Activated CD8-positive, alpha-beta memory T cell treated with anti-CD3 and anti-CD28 coated beads for 24 hours (primary cell): ENCODE data around the gene MBOAT2.
"Not testable (repeated sequence)": the region's sequence is repeated elsewhere in the genome, so short reads cannot be mapped to it uniquely, and the experiment has no call there.

ENCODE experiments used
- DNase-seq: peaks from one replicate; pipeline ENCODE4 v3.0.0-alpha.2; 2020

The MBOAT2 gene, protein sequence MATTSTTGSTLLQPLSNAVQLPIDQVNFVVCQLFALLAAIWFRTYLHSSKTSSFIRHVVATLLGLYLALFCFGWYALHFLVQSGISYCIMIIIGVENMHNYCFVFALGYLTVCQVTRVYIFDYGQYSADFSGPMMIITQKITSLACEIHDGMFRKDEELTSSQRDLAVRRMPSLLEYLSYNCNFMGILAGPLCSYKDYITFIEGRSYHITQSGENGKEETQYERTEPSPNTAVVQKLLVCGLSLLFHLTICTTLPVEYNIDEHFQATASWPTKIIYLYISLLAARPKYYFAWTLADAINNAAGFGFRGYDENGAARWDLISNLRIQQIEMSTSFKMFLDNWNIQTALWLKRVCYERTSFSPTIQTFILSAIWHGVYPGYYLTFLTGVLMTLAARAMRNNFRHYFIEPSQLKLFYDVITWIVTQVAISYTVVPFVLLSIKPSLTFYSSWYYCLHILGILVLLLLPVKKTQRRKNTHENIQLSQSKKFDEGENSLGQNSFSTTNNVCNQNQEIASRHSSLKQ

DNA sequence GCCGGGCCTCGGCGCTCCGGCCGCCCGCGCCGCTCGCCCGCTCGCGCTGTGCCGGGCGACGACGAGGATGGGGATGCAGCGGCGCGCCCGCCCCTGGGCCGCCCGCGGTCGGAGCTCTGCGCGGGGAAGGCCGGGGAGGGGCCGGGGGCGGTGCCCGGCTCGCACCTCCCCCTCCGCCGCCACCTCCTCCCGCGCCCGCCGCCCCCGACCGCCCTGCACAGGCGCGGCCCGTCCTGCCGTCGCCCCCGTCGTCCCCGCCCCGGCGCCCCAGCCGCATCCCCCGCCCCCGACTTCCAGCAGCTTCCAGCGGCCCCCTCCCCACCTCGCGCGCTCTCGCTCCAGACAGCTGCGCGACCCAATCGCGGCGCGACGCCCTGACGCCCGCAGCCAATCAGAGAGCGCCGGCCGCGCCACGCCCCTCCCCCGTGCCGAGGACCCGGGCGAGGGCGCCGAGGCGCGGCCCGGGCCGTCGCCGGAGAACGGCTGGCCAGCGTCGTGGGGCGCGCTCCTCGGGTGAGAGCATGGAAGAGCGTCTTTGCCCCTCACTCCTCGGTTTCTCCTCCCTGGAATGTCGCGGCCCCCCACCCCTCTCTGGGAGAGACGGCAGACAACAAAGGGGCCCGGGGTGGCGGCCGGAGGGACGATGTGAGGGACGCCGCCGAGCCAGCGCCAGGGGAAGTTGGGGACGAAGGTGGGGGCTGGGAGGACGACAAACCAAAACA lies at the start of gene MBOAT2:
Gene MBOAT2, minus strand, starts transcription at position 69 of the 722 bp plus-strand sequence. CDS start 70 bp downstream, outside the sequence.
- DNase-seq, result peak; percentile 87

DNA sequence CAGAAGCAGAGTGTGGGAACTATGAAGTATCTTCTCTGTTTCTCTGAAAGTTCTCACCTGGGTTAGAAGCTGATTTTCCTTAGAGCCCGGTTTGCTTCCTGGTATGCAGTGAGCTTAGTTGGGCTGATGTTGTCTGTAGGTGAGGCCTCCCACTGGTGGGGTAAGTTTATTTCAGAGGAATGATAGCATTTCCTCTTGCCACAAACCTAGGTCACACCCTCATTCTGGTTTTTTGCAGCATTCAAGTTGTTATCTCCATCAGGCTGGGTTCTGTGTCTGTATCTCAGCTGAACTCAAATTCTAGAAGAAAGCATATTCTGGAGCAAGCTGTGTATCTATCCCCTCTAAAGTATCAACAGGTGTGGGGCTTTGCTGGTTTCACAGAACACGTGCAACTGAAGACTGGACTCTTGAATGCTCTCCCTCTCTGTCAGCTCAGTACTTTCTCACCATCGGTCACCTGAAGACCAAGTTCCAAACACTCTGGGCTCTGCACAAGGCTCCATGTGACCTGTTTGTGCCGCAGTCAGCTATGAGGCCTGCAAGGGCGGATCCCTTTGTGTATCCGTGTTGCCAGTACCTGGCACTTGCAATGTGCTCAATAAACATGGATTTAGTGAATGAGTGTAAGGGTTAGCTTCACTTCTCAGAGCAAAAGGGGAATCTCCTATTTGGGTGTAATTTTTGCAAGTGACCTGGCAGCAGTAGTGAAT lies 49.5 kb upstream of the MBOAT2 start:
- no peak for DNase-seq

DNA sequence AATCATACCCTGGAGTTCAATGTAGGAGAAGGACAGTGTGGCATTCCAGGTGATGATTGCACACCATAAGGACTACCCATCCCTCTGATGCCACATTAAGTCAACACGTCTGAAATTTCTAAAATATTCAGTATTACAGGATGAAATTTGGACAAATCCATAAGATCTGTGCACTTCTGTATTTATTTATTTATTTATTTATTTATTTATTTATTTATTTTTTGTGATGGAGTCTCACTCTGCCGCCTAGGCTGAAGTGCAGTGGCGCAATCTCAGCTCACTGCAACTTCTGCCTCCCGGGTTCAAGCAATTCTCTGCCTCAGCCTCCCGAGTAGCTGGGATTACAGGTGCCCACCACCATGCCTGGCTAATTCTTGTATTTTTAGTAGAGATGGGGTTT lies 48.0 kb upstream of the MBOAT2 start:
- DNase-seq, result not testable (repeated sequence)

DNA sequence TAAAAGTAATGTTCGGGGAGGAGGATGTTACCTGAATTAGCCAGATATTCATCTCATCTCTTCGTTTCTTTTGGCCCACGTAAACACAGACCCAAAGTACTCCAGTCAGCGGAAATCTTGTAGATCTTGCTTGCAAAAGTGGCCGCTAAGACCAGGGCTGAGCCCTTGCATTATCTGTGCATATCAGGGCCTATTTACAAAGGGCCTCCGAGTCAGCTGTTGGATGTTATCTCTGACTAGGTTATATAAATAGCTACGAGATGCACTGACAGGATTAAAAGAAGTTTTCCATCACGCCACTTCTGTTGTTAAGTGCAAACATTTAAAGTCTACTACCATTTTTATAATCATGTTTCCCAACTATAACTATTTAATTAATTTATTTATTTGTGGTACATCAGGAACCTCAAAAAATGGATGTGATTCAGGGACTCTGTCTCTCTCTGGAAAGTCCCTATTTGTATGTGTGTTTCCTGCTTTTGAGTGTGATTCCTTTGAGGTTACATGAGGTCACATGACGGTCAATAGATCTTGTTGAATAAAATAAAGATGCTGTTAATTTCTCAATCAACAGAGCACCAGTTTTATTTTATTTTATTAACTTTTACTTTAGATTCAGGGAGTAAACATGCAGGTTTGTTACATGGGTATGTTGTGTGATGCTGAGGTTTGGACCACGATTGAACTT lies 46.8 kb upstream of the MBOAT2 start:
- no peak for DNase-seq

DNA sequence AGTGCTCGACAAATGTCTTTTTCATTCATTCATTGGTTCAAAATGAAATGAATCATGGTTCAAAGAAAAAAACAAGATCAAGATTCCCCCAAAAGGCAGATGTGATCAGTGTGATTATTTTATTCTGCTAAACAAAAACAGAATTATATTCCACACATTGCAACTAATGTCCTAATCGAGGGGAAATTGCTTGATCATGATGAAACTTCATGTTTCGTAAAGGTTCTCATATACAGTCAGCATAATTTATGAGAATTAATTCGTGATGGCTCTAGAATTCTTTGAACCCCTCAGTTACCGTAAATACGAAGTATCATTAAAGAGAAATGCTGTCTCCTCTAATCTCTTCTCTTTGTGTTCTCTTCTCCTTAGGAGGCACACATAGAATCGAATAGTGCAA lies 42.1 kb upstream of the MBOAT2 start:
- DNase-seq, result no peak

DNA sequence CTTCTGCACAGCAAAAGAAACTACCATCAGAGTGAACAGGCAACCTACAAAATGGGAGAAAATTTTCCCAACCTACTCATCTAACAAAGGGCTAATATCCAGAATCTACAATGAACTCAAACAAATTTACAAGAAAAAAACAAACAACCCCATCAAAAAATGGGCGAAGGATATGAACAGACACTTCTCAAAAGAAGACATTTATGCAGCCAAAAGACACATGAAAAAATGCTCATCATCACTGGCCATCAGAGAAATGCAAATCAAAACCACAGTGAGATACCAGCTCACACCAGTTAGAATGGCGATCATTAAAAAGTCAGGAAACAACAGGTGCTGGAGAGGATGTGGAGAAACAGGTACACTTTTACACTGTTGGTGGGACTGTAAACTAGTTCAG lies 40.0 kb upstream of the MBOAT2 start:
- not testable (repeated sequence) for DNase-seq

DNA sequence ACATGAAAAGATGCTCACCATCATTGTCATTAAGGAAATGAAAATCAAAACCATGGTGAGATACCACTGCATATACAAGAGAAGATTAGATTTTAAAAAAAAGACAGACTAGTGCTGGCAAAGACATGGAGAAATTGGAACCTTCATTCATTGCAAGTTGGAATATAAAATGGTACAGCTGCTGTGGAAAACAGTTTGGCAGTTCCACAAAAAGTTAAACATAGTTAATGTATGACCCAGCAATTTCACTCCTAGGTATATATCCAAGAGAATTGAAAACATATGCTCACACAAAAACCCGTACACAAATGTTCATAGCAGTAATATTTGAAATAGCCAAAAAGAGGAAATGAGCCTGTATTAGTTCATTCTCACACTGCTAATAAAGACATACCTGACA lies 33.7 kb upstream of the MBOAT2 start:
- no peak for DNase-seq

DNA sequence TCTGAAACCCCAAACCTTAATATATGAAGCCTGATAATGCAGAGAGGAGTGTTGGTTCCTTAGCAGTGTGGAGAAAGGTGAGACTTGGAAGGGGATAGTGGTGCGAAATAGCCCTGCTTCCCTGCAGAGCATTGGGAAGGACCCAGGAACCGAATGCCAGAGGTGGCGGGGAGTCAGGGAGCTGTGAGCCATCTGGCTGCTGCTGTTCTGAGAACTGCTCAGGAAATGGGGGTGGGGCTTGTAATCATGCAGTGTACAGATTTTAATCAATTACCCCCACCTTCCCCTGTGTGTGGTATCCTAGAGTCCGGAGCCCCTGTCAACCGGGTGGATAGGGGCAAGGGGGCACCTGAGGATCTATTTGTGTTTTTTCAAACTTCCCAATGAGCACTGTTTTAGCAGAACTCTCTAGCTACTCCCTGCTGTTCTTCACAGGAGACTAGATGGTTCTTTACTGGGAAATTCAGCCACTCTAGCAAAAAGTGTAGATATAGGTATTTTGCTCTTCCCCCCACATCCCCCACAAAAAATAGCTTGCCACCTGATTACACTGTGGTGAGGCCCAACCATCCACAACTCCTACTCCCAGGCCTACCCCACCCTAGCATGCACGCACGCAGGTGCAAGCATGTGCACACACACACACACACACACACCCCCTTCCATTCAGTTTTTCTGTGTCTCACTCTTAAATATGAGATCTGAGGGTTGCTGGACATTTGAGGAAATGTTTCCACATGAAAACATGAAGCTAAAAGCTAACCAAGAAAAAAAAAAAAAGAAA lies 30.1 kb upstream of the MBOAT2 start:
- DNase-seq, result no peak

DNA sequence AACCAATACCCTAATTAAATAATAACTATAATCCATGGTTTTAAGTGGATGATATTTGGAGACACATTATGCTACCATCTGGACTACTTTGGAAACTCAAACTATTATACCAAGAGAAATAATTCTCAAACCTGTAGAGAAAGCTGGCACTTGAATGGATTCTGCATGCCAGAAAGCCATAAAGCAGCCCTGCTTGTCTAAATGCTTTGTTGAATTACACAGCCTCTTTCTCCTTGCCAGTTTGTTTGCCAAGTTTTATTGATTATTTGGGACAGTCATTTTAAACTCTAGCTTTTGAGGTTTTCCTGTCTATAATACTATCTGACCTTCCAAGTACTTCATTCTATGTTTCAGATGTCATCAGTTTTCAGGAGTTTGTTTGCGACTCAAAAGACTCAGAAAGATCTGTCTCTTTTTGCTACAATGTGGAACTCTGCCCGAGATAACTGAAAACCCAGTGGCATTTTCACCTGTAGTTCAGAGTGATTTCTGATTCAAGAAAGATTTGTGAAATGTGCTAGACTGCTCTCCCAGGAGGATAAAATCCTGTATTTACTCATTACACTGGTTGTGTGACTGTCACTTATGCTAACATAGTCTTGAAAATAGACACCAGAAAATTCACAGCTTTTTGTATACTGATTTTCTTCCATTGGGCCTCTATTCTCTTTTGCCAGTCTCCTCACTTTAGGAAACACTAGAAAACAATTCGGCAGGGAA lies 29.2 kb upstream of the MBOAT2 start:
- no peak for DNase-seq

DNA sequence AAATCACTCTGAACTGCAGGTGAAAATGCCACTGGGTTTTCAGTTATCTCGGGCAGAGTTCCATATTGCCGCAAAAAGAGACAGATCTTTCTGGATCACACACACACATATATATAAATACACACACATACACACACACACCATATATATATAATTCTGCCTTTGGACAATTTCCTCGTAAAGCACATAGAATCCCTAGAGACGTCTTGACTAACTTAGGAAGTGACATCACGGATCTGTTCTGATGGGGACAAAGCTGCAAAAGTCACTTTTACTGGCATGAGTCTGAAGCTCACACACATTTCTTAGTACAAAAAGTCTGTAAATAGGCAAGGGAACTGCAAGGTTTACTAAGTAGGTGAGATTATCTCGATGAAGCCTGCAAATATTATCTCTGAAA lies 28.6 kb upstream of the MBOAT2 start:
- no peak for DNase-seq

DNA sequence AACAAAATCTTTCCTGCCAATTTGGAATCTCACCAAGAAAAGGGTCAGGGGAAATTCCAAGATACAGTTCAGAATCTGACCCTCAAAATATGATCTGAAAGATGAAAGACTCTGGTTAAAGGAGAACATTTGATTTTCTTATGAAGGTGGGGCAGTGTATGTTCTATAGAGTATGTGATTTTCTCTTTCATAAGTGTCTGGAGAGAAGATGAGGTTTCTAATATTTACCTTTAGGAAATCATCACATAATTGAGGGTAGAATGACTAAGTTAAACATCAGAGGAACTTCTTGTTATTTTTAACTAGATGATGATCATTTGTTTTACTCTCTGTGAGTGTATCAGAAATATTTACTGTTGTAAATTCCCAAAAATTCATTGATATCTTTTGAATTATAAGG lies 27.8 kb upstream of the MBOAT2 start:
- DNase-seq, result no peak

DNA sequence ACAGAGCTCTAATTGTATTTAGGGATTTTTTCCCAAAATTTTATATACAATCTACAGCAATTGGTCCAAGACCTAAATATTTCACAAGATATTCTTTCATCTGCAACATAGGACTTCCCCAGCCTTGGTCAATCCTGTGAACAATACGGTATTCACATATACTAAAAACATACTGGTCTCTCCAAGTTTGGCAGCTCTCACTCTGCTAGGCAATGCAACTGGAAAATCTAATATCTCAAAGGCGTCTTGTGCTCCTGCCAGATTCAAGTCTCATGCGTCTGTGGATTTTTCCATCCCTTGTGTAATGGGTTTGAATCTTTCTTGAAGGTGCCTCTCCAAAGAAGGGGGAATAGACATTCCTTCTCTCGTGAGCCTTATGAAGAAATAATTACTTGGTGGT lies 27.4 kb upstream of the MBOAT2 start:
- no peak for DNase-seq

DNA sequence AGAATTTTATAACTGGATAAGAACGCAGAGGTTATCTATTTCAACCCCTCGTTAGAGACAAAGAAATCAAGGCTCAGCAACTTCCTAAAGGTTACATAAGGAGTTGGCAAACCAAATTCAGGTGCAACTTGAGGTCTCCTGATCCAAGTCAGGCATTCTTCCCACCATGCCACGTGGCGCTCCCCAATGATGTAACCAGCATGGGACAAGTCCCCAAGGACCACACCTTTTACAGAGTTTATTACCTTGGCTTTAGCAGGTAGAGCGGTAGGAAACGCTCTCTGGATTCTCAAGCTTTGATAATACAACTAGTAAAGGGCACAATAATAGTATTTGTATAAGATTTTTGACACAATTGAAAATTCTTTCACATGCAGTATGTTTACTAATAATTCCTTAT lies 26.7 kb upstream of the MBOAT2 start:
- no peak for DNase-seq

DNA sequence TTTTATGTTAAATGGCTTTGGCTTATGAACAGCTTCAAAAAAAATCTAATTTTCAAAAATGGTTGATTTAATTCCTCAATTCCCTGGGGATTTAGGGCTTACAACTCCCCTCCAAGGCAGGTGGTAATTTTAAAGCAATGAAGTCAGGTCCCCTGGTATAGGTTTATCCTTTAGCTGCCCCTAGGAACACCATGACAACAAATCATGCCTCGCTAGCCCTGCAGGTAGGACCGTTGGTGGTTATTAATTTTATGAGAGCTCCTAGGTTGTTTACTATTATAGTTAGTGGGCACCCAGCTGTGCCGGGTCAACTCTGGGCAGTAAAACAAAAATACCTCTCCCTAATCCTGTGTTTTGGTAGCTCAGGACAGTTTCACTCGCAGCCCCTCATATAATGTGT lies 26.2 kb upstream of the MBOAT2 start:
- no peak for DNase-seq

DNA sequence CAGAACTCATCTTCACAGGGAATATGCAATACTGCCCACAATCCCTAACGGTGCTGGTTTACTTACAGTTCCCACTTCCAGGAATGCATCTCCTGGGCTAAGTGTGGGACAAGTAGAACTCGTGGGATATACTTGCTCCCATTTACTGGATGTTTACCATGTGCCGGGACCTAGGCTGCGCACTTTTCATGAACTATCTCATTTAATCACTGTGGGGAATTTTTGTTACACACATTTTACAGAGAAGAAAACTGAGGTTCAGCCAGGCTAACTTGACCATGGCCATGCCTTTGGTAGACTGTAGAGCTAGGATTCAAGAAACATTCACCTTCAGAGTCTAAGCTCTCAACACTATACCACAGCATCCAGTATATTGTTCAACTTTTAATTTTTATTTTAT lies 24.4 kb upstream of the MBOAT2 start:
- no peak for DNase-seq

DNA sequence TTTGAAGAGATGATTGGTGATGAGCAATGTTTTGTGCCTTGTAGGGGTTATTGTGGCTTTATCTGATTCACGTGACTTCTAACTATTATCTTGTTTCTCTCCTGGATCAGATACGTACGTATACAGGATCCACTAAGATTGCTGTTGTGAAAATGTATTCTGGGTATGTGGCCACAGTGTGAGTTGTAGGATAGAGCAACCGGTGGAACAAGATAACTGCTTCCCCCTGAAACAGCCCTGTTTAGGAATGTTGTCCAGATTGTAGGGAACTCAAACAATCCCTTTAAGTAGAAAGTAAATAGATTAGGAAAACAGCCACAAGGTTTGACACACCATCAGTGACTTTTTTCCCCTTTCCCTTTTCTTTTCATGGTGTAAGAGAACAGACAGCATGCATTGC lies 22.3 kb upstream of the MBOAT2 start:
- DNase-seq, result no peak

DNA sequence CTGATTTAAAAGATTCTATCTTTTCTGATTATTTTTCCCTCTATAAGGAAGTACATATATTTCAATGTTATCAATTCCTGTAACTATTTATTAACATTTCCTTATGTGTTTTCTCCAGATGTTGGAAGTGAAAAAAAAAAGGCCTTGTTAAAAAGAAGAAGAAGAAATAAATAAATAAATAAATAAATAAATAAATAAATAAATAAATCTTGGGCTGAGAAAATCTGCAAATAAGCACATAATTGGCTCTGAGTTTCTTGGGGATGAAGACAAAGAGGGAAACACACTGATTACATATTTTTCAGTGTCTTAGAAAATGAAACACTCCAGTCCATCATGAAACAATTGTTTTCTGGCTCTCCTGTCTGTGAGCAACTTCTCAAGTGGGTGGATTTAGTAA lies 21.1 kb upstream of the MBOAT2 start:
- no peak for DNase-seq

DNA sequence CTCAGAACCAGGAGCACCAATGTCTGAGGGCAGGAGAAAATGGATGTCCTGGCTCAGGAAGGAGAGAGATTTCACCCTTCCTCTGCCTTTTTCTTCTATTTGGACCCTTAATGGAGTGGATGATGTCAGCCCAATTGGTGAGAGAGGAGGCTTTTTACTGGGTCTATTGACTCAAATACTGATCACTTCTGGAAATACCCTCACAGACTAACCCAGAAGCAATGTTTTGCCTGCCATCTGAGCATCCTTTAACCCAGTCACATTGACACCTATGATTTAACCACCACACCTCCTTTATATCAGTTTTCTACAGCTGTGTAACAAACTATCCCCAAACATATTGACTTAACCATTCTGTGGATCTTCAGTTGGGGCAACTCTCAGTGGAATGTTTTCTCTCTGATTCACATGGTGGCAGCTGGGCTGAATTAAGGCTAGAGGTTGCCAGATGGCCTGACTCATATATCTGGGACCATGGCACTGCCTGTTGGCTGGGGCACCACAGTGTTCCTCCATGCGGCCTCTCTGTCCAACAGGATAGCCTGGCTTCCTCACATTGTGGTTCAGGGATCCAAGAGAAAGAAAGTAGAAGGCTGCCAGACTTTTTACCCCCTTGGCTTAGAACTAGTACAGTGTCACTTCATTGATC lies 18.2 kb upstream of the MBOAT2 start:
- DNase-seq, result no peak

DNA sequence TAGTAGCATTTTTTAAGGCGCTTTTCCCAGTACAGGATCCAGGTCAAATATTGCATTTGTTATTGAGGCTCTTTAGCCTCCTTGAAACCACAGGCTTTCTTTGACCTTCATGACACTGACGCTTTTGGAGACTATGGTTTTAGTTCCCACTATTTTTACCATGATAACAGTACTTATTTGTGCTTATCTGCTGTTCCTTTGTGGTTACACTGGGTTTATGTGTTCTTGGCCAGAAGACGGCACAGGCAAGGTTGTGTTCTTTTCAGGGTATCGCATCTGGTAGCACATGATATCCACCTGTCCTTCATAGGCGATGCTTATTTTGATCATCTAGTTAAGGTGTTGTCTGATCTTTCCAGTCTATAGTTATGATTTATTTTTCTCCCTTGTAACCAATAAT lies 16.8 kb upstream of the MBOAT2 start:
- DNase-seq, result no peak

DNA sequence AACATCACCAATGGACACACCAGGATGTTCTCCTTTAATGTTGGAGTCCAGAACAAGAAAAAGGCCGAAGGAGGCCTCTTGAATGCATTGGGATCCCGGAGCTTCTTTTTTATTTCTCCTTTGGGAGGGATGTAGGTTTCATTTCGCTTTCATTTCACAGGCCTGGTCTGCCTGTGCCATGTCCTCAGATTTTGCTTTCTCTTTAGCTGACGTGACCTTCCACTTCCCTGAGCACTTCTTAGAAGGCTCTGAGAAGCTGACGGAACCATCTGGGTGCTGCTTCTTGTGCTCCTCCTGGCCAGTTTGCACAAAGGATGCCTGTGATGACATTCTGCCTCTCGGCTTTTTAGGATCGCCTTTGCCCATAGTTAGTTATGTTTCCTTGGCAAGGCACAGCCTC lies 15.1 kb upstream of the MBOAT2 start:
- DNase-seq, result no peak

DNA sequence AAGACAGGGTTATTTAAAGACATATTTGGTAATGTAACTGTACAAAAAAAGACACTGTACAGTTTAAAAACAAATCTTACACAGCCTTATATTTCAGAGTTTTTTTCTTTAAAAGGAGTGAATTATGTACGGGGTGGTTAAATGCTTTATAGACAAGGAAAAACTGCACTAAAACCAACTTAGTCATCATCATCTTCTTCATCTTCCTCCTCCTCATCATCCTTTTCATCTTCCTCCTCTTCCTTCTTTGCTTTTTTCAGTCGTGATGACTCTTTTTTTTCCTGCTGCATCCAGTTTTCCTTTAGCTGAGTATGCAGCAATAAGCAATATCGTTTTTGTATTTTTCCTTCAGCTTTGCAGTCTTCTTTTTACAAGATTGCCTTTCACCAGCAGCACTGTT lies 14.6 kb upstream of the MBOAT2 start:
- DNase-seq, result no peak
